ENCODE results near the gene DNAJC2.
"Not testable (repeated sequence)": the region's sequence is repeated elsewhere in the genome, so short reads cannot be mapped to it uniquely, and the experiment has no call there.

Gene DNAJC2

GRCh38 chr7:103341466-103341865, 3.1 kb downstream of the DNAJC2 start:
- no peak for DNase-seq (ENCODE audit: low read depth, low spot score)

DNA sequence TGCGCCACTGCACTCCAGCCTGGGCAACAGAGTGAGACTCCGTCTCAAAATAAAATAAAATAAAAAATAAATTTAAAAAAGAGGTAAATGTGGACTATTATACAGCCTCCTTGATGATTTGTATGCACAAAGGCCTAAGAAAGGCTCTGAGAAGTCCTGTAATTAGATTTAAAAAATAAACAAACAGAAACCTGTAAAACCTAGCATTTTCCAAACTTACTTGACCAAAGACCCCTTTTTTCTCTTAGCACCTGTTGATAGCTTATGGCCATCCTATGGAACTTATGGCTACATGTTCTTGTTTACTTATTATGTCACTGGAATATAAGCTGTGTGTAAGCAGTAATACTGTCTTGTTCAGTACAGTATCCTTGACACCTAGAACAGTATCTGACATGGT, 5.7 kb downstream of the DNAJC2 start:
- no peak for DNase-seq (ENCODE audit: low read depth, low spot score)

- no peak for DNase-seq (ENCODE audit: low read depth, low spot score)
Measured at GRCh38 chr7:103336761-103337160, 7.8 kb downstream of the DNAJC2 start.

DNA sequence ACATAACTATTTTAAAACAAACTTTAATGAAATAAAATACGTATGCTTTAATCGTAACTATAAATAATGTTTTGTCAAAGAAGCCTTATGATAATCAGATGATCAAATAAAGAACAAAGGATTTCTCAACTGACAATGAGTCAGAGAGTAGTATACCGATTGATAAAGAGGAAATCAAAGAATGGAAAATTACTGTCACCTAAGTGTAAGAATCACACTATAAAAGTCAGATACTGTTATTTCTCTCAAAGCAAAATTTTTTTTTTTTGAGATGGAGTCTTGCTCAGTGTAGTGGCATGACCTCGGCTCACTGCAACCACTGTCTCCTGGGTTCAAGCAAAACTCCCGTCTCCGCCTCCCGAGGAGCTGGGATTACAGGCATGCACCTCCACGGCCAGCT, 18.8 kb downstream of the DNAJC2 start:
- no peak for DNase-seq (ENCODE audit: low read depth, low spot score)

DNA sequence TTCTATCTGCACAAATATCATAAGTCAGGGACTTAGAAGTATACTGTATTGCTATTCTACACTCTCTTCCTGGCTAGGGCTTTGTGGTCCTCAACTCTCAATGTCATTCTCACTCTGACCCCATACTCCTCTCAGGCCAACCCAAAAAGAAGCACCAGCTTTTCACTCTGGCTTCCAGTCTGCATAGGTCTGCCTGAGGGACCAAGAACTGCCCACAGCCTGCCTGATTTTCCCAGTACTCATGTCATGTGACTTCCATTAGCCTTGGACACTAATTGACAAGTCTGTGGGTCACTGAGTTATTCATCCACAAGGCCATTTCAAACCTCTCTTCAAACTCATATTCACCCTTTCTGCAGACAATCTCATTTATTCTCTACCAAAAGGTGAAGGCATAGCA, 27.6 kb downstream of the DNAJC2 start:
- no peak for DNase-seq (ENCODE audit: low read depth, low spot score)

DNA sequence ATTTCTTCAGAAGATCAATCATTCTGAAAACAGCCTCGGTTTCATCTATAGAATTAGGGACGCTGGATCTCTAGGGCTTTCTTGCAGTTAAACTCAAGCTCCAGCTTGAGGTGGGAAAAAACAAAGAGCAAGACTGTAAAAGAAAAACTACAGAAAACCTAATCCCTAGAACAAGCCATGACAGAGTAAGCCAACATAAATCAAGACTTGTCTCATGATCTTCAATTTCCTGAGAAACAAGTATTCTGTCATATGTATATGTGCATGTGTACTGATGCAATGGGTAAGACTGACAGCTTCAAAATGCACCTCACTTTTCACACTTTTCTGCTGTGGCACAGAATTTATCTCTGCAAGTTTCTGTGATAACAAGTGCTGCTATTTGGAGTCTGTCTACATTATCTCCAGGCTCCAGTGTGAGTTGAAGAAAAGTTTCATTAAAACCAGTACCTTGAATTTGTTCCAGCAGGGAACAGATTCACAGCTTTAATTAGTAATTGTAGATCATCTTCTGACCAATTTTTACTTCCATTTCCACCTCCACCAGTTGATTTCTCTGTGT, 28.1 kb downstream of the DNAJC2 start:
- no peak for DNase-seq (ENCODE audit: low read depth, low spot score)

DNA sequence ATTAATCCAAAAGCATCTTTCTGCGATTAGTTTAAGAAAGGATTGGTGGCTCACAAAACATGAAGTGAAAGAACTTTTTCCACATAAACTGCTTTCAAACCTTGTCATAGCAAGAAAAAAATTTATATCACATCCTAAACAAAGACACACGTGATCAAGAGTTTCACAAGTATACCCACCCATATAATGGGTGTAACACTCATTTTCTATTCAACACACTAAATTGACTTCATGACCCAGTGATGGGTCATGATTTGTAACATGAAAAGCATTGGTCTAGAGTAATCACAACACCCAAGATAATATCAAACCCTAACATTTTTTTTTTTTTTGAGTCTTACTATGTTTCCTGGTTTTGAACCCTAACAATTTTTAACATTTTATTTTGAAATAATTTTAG, 29.7 kb downstream of the DNAJC2 start:
- DNase-seq (ENCODE audit: low read depth, low spot score): no peak

GRCh38 chr7:103307503-103308231, 36.9 kb downstream of the DNAJC2 start:
- no peak for DNase-seq (ENCODE audit: low read depth, low spot score)

DNA sequence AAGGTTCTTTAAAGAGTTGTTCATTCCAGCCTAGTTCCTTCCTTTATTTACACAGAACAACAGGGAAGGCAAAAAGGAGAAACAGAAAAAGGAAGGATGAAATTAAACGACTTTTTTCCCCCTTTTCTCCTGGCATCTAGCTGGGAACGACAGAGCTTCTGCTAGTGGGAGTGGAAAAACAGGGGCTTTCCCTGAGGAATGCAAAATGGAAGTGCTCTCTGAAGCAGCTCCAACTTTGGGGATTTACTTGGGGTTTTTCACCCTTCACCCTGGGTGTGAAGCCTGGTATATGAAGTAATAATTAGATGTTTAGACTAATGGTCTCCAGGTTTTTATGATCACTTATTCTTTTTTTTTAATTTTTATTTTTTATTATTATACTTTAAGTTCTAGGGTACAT, 43.1 kb downstream of the DNAJC2 start:
- no peak for DNase-seq (ENCODE audit: low read depth, low spot score)

DNA sequence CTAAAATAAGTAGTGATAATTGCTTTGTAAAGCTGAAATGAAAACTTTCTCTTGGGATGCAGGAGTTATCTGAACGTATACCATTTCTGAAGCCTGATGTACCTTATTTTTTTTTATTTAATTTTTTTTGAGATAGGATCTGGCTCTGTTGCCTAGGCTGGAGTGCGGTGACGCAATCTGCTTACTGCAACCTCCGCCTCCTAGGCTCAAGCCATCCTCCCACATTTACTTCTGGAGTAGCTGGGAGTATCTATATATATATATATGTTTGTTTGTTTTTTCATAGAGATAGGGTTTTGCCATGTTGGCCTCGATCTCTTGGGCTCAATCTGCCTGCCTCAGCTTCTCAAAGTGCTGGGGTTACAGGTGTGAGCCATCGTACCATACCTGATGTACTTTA, 44.9 kb downstream of the DNAJC2 start:
- no peak for DNase-seq (ENCODE audit: low read depth, low spot score)

DNA sequence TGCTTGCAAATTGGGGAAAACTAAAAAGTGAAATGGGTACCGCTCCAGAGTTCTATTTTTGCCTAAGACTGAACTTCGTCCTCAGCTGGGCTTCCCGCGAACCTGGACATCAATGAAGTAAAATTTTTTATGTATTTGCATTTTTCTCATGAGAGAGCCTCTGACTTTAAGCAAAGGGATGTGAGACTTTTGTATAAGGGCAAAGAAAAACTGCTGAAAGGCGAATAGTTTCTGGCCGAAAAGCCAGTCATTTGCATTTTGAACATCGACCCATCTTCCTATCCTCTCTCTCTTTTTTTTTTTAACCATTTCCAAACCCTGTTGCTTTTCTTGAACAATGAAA, 46.8 kb downstream of the DNAJC2 start:
- no peak for DNase-seq (ENCODE audit: low read depth, low spot score)

DNA sequence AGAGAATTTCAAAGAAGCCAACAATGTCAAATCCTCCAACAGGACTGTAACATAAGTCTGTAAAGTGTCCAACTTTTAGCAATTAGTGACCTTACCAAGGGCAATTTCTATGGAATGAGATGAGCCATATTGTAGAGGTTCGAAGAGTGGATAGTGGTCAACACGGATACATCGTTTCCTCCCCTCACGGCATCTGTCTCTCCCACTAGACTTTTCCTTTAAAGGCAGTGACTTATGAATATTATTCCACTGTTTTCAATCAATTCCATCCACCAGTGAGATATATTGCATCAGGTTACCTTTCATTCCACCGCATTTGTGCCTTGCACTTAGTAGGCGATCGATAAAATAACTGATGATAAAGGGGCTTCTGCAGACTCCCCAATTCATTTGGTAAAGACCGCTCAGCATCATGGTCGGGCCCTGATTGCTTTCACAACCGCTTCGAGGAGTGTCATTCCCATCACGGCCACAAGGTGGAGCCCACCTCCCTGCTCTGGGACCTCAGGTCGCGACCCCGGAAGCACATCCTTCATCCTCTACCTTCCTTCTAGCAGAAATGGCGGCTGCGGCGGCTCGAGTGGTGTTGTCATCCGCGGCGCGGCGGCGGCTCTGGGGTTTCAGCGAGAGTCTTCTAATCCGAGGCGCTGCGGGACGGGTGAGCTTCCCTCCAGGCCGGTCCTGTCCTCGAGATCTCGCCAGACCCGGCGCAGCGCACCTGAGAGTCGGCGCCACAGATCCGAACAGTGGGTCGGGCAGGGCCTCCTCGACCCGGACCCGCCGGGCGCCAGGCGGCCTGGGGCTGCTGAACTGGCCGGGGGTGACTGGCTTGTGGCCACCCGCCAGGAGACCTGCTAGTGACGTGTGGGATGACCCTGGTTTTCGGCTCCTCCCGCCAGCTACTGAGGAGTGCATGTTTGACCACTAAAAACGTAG, 47.4 kb downstream of the DNAJC2 start, which contains the start of gene PMPCB:
Gene PMPCB, plus strand, starts transcription at position 535 of the 936 bp plus-strand sequence. Its CDS starts 25 bp downstream, at position 560.
- DNase-seq (ENCODE audit: low read depth, low spot score): peak; percentile 76

GRCh38 chr7:103293526-103293925, 51.0 kb downstream of the DNAJC2 start:
- no peak for DNase-seq (ENCODE audit: low read depth, low spot score)

DNA sequence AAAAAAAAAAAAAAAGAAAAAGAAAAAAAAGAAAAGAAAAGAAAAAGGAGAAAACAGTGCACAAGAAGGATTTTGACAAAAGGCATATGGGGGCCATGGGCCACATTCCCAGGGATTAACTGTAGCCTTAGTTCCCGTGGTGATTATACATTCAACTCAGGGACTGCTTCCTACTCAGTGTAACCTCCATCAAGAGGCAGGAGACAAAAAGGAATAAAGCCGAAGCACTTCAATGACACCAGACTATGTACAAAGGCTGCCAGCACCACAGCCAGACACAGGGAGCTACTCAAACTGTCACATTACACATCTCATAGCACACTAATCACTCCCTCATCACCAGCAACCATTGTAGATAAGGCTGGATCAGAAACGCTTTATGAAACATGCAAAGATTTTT, 52.4 kb downstream of the DNAJC2 start:
- DNase-seq (ENCODE audit: low read depth, low spot score): no peak

GRCh38 chr7:103282802-103283427, 61.7 kb downstream of the DNAJC2 start:
- not testable (repeated sequence) for DNase-seq (ENCODE audit: low read depth, low spot score)

DNA sequence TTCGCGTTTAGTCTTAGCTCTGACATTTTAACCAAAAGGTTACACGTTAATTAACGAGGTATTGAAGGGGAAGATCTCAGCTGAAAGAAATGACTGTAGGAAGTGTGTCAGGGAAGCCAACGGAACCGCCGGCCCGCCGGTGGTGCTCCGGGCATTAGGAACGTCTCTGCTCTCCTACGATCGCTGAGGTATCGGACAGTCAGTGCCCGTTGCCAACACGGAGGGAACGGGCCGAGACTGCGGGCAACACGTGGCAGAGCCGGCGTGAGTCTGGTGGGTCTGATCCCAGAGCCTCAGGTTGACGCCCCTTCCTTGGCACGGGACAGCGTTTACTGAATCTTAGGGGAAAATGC, 63.8 kb downstream of the DNAJC2 start:
- not testable (repeated sequence) for DNase-seq (ENCODE audit: low read depth, low spot score)

DNA sequence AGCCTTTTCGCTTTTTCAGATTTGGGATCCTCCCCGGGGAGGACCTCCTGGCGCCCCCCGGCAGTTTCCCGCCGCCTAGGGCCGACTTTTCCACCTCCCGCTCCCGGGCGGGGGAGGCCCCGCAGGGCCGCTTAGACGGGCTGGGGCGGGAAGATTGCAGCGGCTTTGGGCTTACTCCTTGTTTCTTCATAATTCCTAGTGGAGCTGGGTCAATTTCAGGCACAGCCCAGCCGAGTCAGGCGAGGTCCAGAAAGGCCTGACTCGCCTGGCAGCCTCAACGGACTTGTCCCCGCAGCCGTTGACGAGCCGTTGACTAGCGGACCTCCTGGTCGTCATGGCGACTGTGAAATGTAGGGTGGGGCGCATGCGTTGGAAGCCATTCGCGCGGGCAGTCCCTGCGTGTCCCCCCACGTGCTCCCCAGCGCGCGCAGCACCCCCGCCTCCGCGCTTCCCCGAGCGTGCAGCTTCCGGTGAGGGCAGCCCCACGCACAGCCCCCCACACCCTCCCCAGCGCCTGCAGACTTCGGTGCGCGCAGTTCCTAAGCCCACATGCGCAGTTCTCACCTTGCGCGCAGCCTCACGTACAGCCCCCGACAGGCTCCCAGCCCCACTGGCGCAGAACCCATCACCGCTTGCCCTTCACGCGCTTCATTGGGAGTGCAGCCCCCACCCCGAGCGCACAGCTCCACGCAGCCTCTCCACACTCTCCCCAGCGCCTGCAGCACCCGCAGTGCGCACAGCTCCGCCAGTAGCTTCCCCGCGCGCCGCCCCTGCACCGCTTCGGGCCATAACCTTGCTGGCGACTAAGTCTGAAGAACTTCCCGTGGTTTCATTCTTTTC, 64.4 kb downstream of the DNAJC2 start:
- DNase-seq (ENCODE audit: low read depth, low spot score): not testable (repeated sequence)

DNA sequence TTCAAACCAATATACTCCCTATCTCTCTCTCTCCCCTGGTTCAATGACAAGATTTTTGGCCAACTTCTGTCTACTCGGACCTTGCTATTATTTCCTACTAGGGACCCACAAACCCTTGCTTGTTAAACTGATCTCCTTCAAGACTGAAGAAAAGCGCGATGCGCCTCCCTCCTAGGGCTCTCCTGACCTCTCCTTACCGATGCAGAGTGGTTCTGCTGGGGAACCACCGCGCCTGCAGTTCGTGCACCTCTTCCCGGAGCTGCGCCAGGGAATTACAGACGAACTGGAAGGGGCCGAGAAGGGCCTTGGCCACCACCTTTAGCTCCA, 65.0 kb downstream of the DNAJC2 start:
- DNase-seq (ENCODE audit: low read depth, low spot score): not testable (repeated sequence)

GRCh38 chr7:103278195-103278594, 66.4 kb downstream of the DNAJC2 start:
- not testable (repeated sequence) for DNase-seq (ENCODE audit: low read depth, low spot score)

DNA sequence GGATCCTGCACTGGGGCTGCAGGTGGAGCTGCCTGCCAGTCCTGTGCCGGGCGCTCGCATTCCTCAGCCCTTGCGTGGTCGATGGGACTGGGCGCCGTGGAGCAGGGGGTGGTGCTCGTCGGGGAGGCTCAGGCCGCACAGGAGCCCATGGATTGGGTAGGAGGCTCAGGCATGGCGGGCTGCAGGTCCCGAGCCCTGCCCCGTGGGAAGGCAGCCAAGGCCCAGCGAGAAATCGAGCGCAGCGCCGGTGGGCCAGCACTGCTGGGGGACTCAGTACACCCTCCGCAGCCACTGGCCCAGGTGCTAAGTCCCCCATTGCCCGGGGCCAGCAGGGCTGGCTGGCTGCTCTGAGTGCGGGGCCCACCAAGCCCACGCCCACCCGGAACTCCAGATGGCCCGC, 69.7 kb downstream of the DNAJC2 start:
- not testable (repeated sequence) for DNase-seq (ENCODE audit: low read depth, low spot score)

- DNase-seq (ENCODE audit: low read depth, low spot score): not testable (repeated sequence)
Measured at GRCh38 chr7:103273374-103273773, 71.2 kb downstream of the DNAJC2 start.

Measured in iPS DF 19.7 (cell line).